ENCODE measurements around the gene SND1.

The SND1 gene

DNA sequence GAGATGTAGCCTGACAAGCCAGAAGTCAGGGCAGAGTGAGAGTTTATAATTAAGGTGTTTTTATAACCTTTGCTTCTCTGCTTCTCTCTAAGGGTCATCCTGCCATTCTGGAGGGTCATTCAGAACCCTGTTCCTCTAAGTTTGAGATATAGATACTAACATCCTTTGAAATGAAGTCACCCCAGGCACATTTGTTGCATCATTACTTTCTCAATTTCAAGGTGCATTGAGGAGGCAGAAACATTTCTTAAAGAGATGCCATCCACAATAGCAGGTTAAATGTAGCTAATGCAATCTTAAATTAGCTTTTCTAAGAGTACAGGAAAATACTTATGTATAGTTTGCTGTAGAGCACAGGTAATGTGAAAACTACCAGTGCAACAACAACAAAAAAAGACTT, 272.9 kb downstream of the SND1 start:
- no peak for DNase-seq (ENCODE audit: low read depth in 1 of 2, low spot score in 1 of 2)

DNA sequence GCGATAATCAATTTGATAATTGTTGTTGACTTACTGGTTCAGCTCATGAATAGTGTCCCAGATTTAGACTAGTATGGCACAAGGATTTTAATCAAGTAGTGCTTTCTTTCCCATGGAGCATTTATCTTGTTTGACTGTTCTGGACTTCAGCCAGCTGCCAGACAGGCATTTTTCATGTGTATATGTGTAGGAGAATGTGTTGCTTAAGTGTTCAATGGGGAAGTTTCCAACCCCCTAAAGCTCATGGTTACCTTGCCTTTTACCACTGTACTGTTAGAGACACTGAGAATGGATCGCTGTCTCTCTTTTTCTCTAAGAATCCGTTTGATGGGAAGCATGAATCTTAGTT, 275.3 kb downstream of the SND1 start:
- DNase-seq (ENCODE audit: low read depth in 1 of 2, low spot score in 1 of 2), result no peak

DNA sequence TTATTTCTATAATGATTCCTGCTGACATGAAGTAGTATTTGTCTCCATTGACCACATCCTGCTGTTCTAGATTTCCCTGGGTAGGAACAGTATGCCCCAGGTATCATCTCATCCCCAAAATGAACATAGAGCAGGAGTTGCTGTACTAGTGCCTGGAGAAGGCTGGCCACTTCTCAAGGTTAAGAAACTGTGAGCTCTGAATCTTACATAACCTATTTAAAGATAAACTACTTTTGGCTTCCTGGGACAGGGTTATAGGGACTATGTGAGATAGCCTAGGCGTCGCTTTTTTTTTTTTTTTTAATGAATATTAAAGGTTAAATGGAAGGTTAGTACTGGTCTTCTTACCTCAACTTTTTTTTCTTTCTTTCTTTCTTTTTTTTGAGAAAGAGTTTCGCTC, 276.2 kb downstream of the SND1 start:
- DNase-seq (ENCODE audit: low read depth in 1 of 2, low spot score in 1 of 2), result no peak

- no peak for DNase-seq (ENCODE audit: low read depth in 1 of 2, low spot score in 1 of 2)
These were observed 276.9 kb downstream of the SND1 start for GRCh38 chr7:127928852-127929251.

DNA sequence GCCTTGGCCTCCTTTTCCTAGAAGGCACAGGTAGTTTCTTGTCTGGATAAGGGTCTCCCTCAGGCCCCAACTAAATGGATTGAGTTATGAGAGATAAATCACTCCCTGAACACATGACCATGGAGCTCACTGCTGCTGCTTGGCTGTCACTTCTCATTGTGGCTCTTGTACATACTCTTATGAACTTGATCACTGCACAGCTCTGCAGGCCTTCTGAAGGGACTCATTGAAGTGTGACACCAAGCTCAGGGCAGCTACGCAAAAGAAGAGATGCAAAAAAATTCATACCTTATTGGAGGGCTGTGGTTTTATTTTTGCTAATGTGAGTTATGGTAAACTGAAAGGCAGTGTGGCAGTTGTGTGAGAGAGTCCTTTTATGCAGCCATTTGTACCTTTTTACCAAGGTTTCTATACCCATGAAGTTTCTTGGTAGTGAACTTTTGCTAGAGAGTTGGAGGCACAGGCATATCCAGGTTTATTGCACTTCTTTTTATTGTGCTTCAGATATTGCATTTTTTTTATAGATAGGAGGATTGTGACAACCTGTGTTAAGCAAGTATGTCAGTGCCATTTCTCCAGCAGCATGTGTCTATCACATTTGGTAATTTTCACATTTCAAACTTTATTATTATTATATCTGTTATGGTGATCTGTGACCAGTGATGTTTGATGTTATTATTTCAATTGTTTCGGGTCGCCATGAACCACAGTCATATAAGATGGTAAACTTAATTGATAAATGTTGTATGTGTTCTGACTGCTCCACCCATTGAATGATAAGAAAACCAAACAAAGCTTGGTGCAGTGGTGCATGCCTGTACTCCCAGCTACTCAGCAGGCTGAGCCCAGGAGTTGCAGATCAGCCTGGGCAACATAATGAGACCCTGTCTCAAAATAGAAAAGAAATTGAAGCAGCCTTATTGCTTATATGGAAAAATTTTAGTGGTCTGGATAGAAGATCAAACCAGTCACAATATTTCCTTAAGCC, 278.6 kb downstream of the SND1 start:
- DNase-seq (ENCODE audit: low read depth in 1 of 2, low spot score in 1 of 2), result no peak

DNA sequence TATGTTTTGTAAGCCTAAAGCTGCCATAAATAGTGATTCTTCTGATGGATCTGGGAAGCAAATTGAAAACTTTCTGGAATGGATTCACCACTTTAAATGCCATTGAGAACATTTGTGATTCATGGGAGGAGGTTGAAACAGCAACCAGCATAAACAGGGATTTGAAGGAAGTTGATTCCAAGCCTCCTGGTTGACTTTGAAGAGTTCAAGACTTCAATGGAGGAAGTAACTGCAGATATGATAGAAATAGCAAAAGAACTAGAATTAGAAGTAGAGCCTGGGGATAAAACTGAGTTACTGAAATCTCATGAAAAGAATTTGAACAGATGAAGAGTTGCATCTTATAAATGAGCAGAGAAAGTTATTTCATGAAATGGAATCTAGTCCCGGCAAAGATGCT, 280.1 kb downstream of the SND1 start:
- DNase-seq (ENCODE audit: low read depth in 1 of 2, low spot score in 1 of 2), result no peak

GRCh38 chr7:127932496-127932895, 280.5 kb downstream of the SND1 start:
- DNase-seq (ENCODE audit: low read depth in 1 of 2, low spot score in 1 of 2), result no peak

DNA sequence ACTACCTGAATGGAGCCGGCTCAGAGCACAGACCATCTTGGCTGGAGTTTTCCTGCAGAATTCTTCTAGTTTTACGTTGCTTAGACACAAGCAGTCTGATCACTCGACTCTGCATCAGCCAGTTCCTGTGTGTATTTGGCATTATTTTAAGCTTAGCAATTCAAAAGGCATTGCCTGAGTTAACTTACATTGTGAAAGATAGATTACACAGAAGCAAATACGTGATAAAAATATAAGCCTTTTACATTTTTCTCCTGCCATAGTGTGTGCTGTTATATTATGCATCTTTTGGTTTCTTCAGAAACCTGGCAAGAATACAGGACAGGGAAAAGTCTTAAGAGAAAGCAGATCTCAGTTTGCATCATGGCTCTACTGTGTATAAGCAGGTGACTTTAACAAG, 281.2 kb downstream of the SND1 start:
- no peak for DNase-seq (ENCODE audit: low read depth in 1 of 2, low spot score in 1 of 2)

- no peak for DNase-seq (ENCODE audit: low read depth in 1 of 2, low spot score in 1 of 2)
These were observed 282.7 kb downstream of the SND1 start for GRCh38 chr7:127934711-127935110.

- DNase-seq (ENCODE audit: low read depth in 1 of 2, low spot score in 1 of 2), result no peak
These were observed 283.9 kb downstream of the SND1 start for GRCh38 chr7:127935847-127936376.

DNA sequence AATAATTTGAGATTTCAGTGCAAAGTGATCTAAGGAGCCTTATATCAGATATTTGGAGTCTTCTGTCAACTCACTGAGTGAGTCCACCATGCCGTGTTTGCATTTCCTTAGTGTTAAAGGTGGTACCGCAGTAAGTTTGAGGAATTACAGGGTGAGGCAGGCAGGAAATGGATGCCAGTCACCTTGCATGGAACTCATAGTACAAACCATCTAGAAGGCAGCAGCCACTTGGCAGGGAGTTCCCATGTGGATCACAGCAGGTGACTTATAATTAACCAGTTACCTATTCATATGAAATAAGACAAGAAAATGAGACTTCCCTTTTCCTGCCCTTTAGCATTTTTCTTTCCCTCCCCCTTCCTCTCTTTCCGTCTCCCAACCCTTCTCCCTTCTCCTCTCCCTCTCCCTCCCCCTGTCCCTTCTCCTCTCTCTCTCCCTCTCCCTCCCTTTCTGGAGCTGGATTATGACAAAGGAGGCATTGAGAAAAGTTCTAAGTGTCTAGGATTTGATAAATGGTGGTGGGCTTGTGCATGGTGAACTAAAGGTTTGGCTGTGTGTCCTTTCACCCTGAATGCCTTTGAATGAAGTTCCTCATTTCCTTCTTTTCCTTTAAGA, 285.2 kb downstream of the SND1 start:
- DNase-seq (ENCODE audit: low read depth in 1 of 2, low spot score in 1 of 2), result no peak

DNA sequence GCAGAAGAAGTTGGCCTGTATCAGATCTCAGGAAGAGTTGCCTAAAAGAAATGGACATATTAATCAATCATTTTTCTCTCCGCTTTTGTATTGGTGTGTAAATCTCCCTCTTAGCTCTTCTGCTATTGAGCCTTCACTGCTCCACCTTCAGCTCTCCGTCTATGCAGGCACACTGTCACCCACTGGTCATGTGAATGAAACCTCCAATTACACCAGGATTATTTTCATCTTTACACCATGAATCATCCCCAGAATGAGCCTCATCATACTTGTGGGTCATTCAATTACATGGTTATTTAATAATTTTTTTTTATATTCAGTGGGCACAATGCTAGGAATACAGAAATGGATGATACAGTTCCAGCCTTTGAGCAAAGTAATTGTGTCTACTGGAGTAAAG, 286.6 kb downstream of the SND1 start:
- no peak for DNase-seq (ENCODE audit: low read depth in 1 of 2, low spot score in 1 of 2)

DNA sequence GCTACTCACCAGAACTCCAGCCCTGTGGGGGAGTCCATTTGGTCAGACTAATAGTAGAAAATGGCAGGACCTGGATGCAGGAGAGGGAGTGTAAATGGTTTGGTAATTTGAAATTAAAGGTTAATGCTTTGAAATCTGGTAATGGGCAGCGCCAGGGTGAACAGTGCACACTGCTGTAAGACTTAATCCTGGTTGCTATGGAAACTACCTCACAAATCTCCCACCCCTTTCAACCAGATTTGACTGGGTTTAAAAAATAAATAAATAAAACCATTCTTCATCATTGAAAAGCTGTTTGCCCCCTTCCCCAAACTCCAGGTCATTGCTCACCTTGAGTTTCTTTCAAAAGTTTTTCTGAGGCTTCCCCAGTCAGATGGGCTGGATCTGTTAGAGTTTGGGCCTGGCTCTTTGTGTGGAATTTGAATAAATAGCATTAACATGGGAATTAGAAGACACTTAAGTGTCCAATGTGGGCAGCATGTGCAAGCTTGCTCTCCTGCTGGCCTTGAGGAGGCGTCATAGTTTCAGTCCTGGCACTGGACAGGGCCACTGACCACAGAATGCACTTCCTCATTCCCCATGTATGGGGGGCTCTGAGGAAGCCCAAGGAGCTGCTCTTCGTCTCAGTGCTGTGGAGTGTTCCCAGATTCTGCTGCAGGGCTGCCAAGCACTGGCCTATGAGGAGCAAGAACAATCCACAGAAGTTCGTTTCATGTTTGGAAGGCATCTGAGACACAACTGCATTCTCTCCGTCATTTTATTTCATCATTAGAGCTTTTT, 288.6 kb downstream of the SND1 start:
- no peak for DNase-seq (ENCODE audit: low read depth in 1 of 2, low spot score in 1 of 2)

GRCh38 chr7:127941476-127942210, 289.6 kb downstream of the SND1 start:
- DNase-seq (ENCODE audit: low read depth in 1 of 2, low spot score in 1 of 2), result no peak

GRCh38 chr7:127943541-127944521, 291.8 kb downstream of the SND1 start:
- DNase-seq (ENCODE audit: low read depth in 1 of 2, low spot score in 1 of 2), result no peak

GRCh38 chr7:127946111-127946510, 294.1 kb downstream of the SND1 start:
- DNase-seq (ENCODE audit: low read depth in 1 of 2, low spot score in 1 of 2), result no peak

GRCh38 chr7:127946847-127947246, 294.9 kb downstream of the SND1 start:
- DNase-seq (ENCODE audit: low read depth in 1 of 2, low spot score in 1 of 2), result no peak

- no peak for DNase-seq (ENCODE audit: low read depth in 1 of 2, low spot score in 1 of 2)
These were observed 296.3 kb downstream of the SND1 start for GRCh38 chr7:127948312-127948711.

GRCh38 chr7:127948930-127949329, 296.9 kb downstream of the SND1 start:
- no peak for DNase-seq (ENCODE audit: low read depth in 1 of 2, low spot score in 1 of 2)

DNA sequence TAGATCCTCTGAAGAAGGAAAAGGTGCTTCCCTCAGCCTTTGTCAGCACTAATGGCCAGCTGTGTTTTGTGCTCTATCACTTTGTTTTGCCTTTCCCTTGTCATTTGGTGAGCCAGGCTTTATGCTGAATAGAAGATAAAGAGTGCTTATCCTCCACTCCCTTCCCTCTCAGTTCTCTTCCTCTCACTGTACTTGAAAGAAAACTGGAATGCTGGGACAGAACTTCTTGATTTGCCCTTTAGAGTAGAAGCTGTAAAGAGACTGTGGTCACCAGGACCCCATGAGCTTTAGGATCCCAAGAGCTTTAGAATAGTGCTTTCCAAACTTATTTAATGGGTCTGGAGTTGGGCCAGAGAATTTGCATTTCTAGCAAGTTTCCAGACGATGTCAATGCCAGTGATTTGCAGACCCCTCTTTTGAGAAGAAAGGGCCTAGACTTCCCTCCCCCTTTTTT, 297.8 kb downstream of the SND1 start:
- DNase-seq (ENCODE audit: low read depth in 1 of 2, low spot score in 1 of 2), result no peak

All from stimulated activated CD4-positive, alpha-beta T cell treated with anti-CD3 and anti-CD28 coated beads, Interleukin-15, amount 100 ng/mL, for 1 hour (primary cell).